ENCODE results near the gene KCNJ9.

- TF ChIP-seq CTCF (IDR thresholded peaks at IDR 0.05 in 2 of 3, conservative IDR thresholded peaks at IDR 0.05 in 1 of 3; ENCODE audit: borderline replicate concordance in 1 of 3, insufficient read depth in 1 of 3, low read depth in 2 of 3, low read length in 2 of 3) (no peak), ELF1 (IDR thresholded peaks at IDR 0.05; ENCODE audit: borderline replicate concordance, low read depth) (no peak), YY1 (IDR thresholded peaks at IDR 0.05; ENCODE audit: extremely low read depth, insufficient replicate concordance, low read depth, low read length) (no peak), POLR2AphosphoS5 (IDR thresholded peaks at IDR 0.05; ENCODE audit: low read depth, low read length) (no peak), SIN3A (IDR thresholded peaks at IDR 0.05; ENCODE audit: low read depth) (no peak), POLR2A (IDR thresholded peaks at IDR 0.05; ENCODE audit: borderline replicate concordance, extremely low read depth, insufficient read depth, insufficient read length) (no peak), RAD21 (IDR thresholded peaks at IDR 0.05; ENCODE audit: low read depth) (no peak), EZH2phosphoT487 (IDR thresholded peaks at IDR 0.05; ENCODE audit: borderline replicate concordance) (no peak), MAX (IDR thresholded peaks at IDR 0.05) (no peak), ATF3 (IDR thresholded peaks at IDR 0.05) (no peak), SP1 (IDR thresholded peaks at IDR 0.05; ENCODE audit: low read depth) (no peak)
These were observed at the start of gene KCNJ9 for GRCh38 chr1:160081261-160081936.
